SKM-1 (cell line): Measurements from ENCODE around the gene LRWD1.

Source experiments
- DNase-seq: peaks from one replicate; lab custom pipeline; 2025; ENCODE audit not compliant: unreplicated experiment; lab: John Stamatoyannopoulos, UW

Gene LRWD1

DNA sequence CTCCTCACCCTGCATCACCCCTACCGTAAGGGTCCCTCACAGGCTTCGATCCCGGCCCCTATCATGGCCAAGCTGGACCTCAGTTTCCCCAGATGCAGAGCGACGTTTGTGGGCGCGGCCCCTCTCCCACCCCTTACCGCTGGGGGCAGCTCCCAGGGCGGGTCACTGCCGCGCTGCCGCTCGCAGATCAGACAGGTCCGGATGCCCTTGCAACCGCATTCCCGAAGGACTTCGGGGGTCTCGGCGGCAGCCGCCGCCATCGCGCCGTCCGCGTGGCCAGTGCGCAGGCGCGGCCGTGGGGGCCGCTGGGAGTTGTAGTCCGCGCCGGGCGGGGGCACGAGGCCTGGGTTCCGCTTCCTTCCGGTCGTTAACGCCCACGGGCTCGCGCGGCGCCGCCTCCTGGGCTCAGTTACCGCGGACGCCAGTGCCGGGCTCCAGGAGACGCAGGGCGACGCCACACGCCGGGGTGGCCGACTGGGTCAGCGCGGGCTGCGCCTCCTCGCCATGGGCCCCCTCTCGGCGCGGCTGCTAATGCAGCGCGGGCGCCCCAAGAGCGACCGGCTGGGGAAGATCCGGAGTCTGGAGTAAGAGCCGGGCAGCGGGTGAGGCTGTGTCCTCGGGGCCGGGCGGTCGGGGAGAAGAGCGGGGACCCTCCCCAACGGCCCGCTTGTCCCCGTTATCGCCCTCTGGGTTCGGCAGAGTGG lies at the start of gene LRWD1, which contains the start of gene ALKBH4:
TSS of gene LRWD1 (plus strand) at position 408 of the 704 bp plus-strand sequence. CDS start at position 505, 97 bp downstream.
TSS of gene ALKBH4 (minus strand) at position 287 of the 704 bp plus-strand sequence. CDS start at position 260, 27 bp downstream.
- peak; percentile 82 for DNase-seq

DNA sequence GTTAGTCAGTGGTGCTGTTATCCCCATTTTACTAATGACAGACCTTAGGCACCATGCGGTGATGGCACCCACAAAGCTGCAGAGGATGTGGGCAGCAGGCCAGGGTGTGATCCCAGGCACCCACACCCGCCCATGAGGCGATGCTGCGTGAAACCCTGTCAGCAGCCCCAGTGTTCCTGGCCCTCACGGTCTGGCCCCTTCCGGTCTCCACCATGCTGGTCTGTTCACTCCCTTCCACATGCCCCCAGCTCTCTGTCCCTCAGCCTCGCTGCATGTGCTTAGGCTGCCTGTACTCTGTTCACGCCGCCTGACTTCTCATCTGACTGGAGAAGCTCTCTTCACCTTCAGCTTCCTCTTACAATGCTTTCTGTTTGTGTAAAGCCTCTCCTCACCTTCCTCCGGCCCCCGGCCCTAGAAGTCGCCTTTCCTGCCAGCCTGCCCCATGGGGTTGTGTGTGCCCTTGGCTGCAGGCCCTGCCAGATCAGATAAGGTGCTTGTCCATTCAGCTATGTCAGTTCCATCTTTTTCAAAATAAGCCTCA lies 49.0 kb upstream of the LRWD1 start:
- DNase-seq, result no peak

- no peak for DNase-seq
These were observed 48.4 kb upstream of the LRWD1 start for GRCh38 chr7:102416406-102416805.

GRCh38 chr7:102417105-102417504 lies 47.7 kb upstream of the LRWD1 start:
- no peak for DNase-seq

DNA sequence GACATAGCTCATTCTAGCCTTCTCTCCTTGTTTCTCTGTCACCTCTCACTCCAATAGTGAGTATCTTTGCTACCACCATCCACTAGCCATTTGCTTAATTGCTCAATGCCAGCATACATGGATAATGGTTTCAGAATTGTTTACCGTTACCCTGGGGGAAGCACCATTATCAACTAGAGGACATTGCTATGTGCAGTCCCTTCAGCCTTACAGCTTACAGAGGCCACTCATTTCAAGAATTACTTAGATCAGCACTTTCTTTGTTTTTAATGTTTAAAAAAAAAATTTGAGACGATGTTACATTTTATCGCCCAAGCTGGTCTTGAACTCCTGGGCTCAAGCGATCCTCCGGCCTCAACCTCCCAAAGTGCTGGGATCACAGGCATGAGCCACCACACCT lies 46.2 kb upstream of the LRWD1 start:
- no peak for DNase-seq

GRCh38 chr7:102421706-102422240 lies 43.0 kb upstream of the LRWD1 start:
- no peak for DNase-seq

DNA sequence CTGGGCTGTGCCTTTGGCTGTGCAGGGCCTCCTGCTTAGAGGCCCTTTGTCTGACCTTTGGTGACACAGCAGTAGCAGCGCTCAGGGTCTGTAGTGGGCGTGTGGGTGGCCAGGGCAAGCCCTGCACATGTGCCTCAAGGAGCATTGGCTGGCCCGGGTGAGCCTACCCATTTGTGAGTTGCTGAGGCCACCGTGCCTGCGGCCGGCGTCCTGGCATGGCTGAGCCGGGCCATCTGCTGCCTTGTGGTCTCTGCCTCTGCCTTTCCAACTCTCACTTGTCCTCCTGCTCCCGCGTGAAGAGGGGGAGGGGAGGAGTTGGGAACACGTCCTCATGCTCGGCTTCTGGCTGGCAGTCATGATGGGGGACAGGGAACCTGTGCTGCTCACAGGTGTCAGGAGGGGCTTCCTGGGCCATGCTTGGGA lies 40.6 kb upstream of the LRWD1 start:
- DNase-seq, result no peak

DNA sequence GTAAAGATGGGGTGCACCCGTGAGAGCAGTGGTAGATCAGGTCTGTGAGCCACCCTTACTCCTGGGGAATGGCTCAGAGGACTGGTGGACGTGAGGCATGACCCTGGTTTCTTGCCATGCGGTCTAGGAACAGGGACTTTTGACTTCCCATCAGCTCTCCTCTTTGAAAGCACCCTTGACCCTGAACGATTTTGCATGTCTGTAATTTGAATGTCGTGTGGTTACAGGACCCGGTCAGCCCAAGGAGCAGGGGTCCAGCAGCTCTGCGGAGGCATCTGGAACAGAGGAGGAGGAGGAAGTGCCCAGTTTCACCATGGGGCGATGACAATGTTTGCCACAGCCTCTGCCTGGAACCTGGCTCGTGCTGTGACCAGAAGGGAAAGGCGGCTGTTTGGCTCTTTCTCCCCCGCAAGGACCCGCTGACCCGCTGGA lies 40.0 kb upstream of the LRWD1 start:
- no peak for DNase-seq

DNA sequence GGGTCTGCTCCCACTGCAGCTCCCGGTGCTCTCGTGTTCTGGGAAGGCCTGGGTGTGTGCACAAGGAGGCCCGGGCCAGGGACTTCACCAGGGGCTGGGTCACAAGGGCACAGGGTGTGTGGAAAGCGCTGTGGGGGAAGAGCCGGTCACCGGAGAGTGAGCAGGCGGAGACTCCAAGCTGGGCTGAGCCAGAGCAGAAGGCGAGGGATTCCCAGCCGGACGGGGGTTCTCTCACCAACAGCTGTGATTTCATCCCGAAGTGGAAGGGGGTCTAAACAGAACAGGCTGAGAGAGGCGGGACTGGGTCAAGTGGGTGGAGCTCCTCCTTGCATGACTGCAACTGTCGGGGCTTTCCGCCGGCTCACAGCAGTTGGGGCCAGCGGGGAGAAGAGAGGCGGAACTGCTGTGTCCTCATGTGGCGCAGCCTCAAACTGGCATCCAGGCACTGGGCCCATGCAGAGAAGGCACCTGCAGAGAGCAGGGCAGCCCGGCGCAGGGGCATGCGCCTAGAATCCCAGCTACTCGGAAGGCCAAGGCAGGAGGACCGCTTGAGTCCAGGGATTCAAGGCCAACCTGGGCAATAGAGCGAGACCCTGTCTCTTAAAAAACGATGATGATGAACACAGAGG lies 39.0 kb upstream of the LRWD1 start:
- DNase-seq, result no peak

GRCh38 chr7:102426268-102427018 lies 38.3 kb upstream of the LRWD1 start:
- no peak for DNase-seq

DNA sequence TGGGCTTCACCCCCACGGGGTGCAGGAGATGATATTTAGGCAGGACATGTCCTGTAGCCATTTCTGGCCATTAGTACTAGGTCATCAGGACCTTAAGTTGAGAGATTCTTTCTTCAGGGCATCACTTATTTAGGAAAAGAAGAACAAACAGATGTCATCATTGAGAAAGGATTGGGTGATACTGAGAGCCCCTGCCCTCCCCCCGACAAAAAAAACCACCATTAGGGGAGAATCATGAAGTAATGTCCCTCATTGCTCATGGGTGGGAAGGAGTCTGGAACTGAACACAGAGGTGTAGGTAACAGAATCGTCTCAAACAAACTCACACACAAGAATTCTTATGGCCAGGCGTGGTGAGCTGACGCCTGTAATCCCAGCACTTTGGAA lies 37.8 kb upstream of the LRWD1 start:
- DNase-seq, result no peak

DNA sequence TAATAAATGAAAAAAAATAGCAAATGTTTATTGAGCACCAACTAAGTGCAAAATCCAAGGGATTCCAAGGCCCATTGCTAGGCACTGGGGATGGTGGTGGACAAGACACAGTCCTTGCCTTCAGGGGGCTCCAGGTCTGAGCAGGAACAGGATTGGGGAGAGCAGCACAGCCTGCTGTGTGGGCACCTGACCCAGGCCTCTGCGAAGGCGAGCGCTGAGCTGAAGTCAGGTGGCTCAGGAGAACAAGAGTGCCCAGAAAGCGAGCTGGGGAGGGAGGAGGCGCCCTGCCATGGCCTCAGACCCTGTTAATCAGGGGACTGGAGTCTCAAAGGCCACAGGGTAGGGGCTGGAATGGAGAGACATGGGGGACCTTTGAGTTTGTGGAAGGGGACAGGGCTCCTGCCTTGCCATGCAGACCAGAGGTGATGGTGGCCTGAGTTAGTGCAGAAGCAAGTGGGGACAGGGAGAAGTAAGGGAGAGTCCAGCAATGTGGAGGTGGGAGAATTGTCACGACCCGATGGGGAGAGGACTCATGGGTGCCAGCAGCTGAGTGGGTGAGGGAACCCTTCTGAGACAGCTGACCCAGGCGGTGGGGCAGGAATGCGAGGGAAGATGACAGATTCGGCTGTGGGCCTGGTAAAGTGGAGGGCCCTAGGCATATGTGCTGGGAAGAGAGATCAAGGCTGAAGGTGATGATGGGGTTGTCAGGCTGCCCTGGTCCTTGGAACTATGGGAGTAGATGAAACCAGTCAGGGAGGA lies 35.5 kb upstream of the LRWD1 start:
- DNase-seq, result no peak

DNA sequence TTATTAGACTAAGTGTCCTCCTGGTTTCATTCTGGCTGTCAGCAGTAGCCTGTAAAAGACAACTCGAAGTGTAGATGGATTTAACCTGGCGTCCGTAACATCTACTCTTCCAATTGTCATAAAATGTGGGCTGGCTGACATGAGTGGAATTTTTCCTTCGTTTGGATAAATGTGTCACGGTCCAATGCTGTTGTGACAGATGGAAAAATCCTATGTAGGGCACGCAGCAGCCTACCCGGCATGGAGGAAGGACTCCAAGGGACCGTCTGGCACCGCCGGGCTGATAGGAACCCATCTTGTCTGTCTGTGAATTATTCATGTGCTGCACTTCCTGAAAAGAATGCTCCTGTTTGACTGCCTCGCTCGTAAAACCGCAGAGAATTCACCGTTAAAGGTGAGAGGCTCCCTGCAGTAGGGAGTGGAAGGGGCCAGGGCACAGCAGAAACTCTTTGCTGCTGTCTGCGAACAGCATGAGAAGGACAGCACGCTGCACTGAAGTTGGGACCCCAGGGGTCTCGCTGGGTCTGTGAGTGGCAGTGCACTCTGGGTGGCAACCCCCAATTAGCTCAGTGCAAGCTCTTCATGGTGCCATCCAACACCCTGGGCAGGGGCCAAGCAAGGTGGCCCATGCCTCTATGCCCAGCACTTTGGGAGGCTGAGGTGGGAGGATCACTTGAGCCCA lies 33.0 kb upstream of the LRWD1 start:
- no peak for DNase-seq

- no peak for DNase-seq
These were observed 32.2 kb upstream of the LRWD1 start for GRCh38 chr7:102432442-102433218.

DNA sequence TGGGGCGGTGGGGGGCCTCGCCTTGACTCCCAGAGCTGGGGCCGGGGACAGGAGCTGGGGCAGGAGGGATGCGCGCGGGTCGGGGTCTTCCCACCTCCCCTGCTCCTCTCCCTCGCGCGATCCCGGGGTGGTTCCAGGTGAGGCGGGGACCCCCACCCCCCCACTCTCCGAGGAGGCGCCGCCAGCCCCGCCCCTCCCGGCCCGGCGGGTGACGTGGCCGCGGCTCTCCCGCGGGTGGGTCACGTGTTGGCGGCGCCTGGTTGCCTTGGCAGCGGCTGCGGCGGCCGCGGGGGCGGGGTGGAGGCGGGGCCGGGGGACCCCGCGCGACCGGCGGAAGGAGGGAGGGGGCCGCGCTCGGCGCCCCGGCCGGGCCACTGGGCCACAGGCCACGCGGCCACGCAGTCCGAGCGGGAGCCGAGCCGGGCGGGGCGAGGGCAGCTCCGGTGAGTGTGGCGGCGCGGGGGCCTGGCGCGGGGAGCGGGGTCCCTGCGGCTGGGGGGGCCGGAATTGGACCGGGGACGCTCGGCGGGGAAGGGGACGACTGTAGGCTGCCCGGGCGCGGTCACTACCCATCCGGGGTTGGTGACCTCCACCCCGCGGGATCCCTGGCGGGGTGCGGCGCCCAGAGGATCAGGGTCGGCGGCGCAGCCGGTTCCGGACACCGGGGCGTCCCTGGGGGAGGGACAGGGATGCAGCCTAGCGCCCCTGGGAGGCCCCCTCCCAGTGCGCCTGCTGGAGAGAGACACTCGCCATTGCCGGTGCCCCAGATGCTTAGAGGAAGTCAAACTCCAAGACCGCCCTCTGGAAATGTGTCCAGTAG lies 31.4 kb upstream of the LRWD1 start, which contains the start of gene ORAI2:
TSS of gene ORAI2 (plus strand) at position 357 of the 820 bp plus-strand sequence. CDS start 5,382 bp downstream, outside the sequence.
- peak; percentile 40 for DNase-seq

GRCh38 chr7:102434039-102434486 lies 30.7 kb upstream of the LRWD1 start:
- no peak for DNase-seq

- no peak for DNase-seq
These were observed 28.7 kb upstream of the LRWD1 start for GRCh38 chr7:102436118-102436517.
